ELR (cell line): ENCODE measurements around the gene ZRANB1.
A peak's percentile ranks its signal among the peaks of the same experiment; 100 is the strongest.

Experiments
- DNase-seq: peaks from one replicate; pipeline ENCODE4 v3.0.0-alpha.2; 2015; ENCODE audit warnings: low read depth

Gene ZRANB1

DNA sequence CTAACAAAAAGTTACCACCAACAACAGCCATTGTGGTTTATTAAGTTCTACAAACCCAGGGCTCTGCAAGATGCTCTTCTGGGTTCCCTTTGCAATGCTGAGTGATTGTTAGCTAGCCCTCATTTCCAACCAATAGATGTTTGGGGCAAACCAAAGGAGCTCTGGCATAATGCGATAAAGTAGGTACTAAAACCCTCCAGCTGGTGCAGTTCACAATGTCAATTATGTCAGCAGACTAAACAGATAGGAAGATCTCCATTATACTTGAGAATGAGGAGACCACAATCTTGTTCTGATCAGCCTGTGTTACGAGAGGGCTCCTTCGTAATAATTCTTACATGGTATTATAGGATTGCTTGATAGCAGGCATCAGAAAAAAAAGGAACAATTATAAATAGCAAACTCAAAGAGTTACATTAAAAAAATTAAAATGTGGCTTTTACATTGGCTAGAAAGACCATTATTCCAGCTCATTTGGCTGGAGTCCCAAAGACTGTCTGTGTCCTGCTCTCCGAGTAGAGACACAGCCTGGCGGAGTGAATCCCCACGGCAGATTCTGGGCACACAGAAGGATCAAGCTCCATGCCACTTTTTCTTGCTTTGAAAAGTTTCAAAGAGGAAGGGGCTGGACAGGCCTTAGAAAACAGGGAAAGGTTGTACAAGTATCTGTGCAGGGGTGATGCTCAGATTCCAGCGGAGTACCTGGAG lies 93.8 kb downstream of the ZRANB1 start:
- DNase-seq, result no peak

DNA sequence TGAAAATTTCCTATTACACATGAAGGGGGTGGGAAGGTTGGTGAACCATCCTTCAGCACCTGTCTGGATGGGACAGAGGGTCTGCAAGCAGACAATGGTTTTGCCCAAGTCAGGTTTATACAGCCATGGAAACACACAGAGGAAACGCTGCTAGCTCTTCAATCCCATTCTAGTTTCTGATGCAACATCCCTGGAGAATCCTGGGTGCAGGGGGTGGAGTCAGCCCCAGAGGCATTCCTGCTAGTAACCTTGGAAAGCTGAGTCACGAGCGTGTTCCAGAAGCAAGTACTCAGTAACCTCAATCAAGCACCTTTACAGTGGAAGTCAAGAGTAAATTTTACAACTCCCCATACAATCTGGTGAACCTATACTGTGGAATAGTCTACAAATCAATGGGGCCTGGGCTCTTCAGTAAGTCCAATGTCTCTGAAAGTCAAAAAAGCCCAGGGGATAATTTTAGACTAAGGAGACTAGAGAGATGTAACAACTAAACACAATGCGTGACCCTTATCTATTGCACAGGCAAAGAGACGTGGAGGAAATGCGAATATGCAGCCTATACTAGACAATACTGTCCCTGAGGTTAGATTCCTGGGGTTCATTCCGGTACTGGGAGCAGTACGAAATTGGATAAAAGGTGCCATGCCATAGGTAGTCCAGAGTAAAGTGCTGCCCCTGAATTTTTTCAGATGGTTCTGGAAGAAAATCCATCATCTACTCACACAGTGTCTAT lies 95.4 kb downstream of the ZRANB1 start:
- peak; percentile 94 for DNase-seq
